Endothelial cell of umbilical vein (primary cell): Measurements from ENCODE around the gene SYNJ1.

Experiments
- CTCF ChIP-seq, 2 donors: IDR thresholded peaks; 1 replicate in 1 of 2; 2 replicates in 1 of 2; pipeline ENCODE4 v1.5.1; 2011; ENCODE audit warnings: low read length in 2 of 2, mild to moderate bottlenecking in 2 of 2, moderate library complexity in 2 of 2, control low read depth in 1 of 2, inconsistent platforms in 1 of 2, low read depth in 1 of 2; ENCODE audit not compliant: insufficient read depth in 1 of 2; ENCODE audit errors: extremely low read depth in 1 of 2
- EZH2 ChIP-seq: IDR thresholded peaks from 2 replicates; pipeline ENCODE4 v1.6.1; 2012; ENCODE audit warnings: borderline replicate concordance, low read depth, mild to moderate bottlenecking, moderate library complexity, low read length, inconsistent platforms; ENCODE audit not compliant: severe bottlenecking
- FOS ChIP-seq: IDR thresholded peaks from 2 replicates; pipeline ENCODE4 v1.6.1; 2011; ENCODE audit warnings: mild to moderate bottlenecking, low read length, moderate library complexity, borderline replicate concordance; ENCODE audit not compliant: insufficient read depth
- GATA2 ChIP-seq: IDR thresholded peaks from 2 replicates; pipeline ENCODE4 v1.7.0; 2011; ENCODE audit warnings: low read depth, mild to moderate bottlenecking, moderate library complexity, mixed read lengths, low read length; ENCODE audit not compliant: insufficient read length, insufficient read depth
- JUN ChIP-seq: IDR thresholded peaks from 2 replicates; pipeline ENCODE4 v1.6.1; 2011; ENCODE audit warnings: borderline replicate concordance, low read depth; ENCODE audit not compliant: insufficient read length, insufficient read depth
- MAX ChIP-seq: IDR thresholded peaks from 2 replicates; pipeline ENCODE4 v1.6.1; 2011; ENCODE audit not compliant: insufficient read depth, insufficient read length
- POLR2A ChIP-seq: IDR thresholded peaks from 2 replicates; pipeline ENCODE4 v1.6.1; 2012; ENCODE audit warnings: low read depth, mild to moderate bottlenecking, control low read depth, low read length
- POLR2AphosphoS5 ChIP-seq: IDR thresholded peaks from 2 replicates; pipeline ENCODE4 v1.6.1; 2012; ENCODE audit warnings: low read depth, mild to moderate bottlenecking, control low read depth, low read length, moderate library complexity; ENCODE audit not compliant: insufficient read depth

- TF ChIP-seq POLR2A: no peak
- TF ChIP-seq JUN: no peak
- no peak for TF ChIP-seq CTCF (IDR thresholded peaks at IDR 0.05; ENCODE audit: extremely low read depth in 1 of 2, insufficient read depth in 1 of 2, low read depth in 1 of 2, low read length in 2 of 2)
- no peak for TF ChIP-seq EZH2
- TF ChIP-seq FOS: no peak
- TF ChIP-seq GATA2: no peak
- TF ChIP-seq POLR2AphosphoS5: no peak
- TF ChIP-seq MAX: no peak
Measured at GRCh38 chr21:32732544-32732943, 4.7 kb upstream of the SYNJ1 start.
